ENCODE measurements around the gene C10orf88. TPM values are rescaled to one million over a fixed set of nuclear protein-coding genes. Genes with fewer than 3 reads are reported as not detected.
A peak's percentile ranks its signal among the peaks of the same experiment; 100 is the strongest.

C10orf88 gene
- total and polyA plus RNA-seq, 2 of the 13 experiments (the other 11 are each of a cell fraction or from before 2014, with no cell fraction given): 4.6 to 11.8 TPM

GRCh38 chr10:122980209-122981065 is 26.4 kb upstream of the C10orf88 start, which contains the start of gene PSTK (continued):
- peak; percentile 29; the same call in 1 of the 2 replicates for TF ChIP-seq ZBTB26 (CRISPR knock-in tag; IDR thresholded peaks at IDR 0.05; ENCODE audit: borderline replicate concordance)
- 0 out of 2 replicates have a peak, but pooled peaks have one; percentile 52 for TF ChIP-seq ARID5B (CRISPR knock-in tag; IDR thresholded peaks at IDR 0.05)
- TF ChIP-seq CBFB (CRISPR knock-in tag; IDR thresholded peaks at IDR 0.05): peak; percentile 44; the same call in 1 of the 2 replicates
- peak; percentile 89 for TF ChIP-seq KDM2A (CRISPR knock-in tag; IDR thresholded peaks at IDR 0.05; ENCODE audit: borderline replicate concordance, low read depth)
- TF ChIP-seq TBX2 (CRISPR knock-in tag; IDR thresholded peaks at IDR 0.05; ENCODE audit: borderline replicate concordance): peak; percentile 78; the same call in 1 of the 2 replicates
- TF ChIP-seq MAX (IDR thresholded peaks at IDR 0.05): peak; percentile 93
- TF ChIP-seq ZNF331 (CRISPR knock-in tag; IDR thresholded peaks at IDR 0.05): peak; percentile 56; the same call in 1 of the 2 replicates
- TF ChIP-seq ZNF232 (CRISPR knock-in tag; IDR thresholded peaks at IDR 0.05; ENCODE audit: borderline replicate concordance): peak; percentile 82; the same call in 1 of the 2 replicates
- peak; percentile 99 for TF ChIP-seq ATF7 (IDR thresholded peaks at IDR 0.05)
- peak; percentile 93 for TF ChIP-seq ATF7 (CRISPR knock-in tag; IDR thresholded peaks at IDR 0.05)
- TF ChIP-seq KMT2A (CRISPR knock-in tag; IDR thresholded peaks at IDR 0.05): peak; percentile 72
- TF ChIP-seq SUZ12 (IDR thresholded peaks at IDR 0.05; ENCODE audit: low read depth, low read length): no peak
- TF ChIP-seq SOX6 (IDR thresholded peaks at IDR 0.05): no peak
- TF ChIP-seq SOX6 (CRISPR knock-in tag; IDR thresholded peaks at IDR 0.05): peak; percentile 38
- TF ChIP-seq CREB3 (CRISPR knock-in tag; IDR thresholded peaks at IDR 0.05): 0 out of 2 replicates have a peak, but pooled peaks have one; percentile 70
- peak; percentile 90; the same call in 1 of the 2 replicates for TF ChIP-seq ZNF790 (CRISPR knock-in tag; IDR thresholded peaks at IDR 0.05; ENCODE audit: borderline replicate concordance)
- peak; percentile 80; the same call in 1 of the 2 replicates for TF ChIP-seq MTERF4 (CRISPR knock-in tag; IDR thresholded peaks at IDR 0.05)
- TF ChIP-seq ZNF547 (CRISPR knock-in tag; IDR thresholded peaks at IDR 0.05): peak; percentile 79; the same call in 1 of the 2 replicates
- TF ChIP-seq CHD2 (IDR thresholded peaks at IDR 0.05; ENCODE audit: low read depth, low read length): peak; percentile 47; the same call in 1 of the 2 replicates
- TF ChIP-seq KDM1A (CRISPR knock-in tag; IDR thresholded peaks at IDR 0.05): 0 out of 2 replicates have a peak, but pooled peaks have one; percentile 16

Measured in HepG2 (cell line).